Measurements from ENCODE around the gene ARHGAP24.
"Not testable (repeated sequence)": the region's sequence is repeated elsewhere in the genome, so short reads cannot be mapped to it uniquely, and the experiment has no call there.

Gene ARHGAP24

DNA sequence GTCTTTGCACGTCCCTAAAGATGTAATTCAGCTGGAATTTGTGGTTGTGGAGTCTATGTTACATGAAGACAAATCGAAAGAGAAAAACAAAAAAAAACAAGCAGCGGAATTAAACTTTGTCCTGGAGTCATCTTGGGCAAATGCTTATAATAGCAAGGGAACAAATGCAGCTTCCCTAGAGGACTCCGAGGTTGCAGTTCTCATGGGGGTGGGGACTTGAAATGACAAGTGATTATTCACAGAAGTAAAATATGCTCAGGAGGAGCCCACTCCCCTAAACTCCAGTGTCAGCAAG lies 362.4 kb downstream of the ARHGAP24 start:
- TF ChIP-seq ZFX (IDR thresholded peaks at IDR 0.05) = no peak
- TF ChIP-seq, protein P1, sequence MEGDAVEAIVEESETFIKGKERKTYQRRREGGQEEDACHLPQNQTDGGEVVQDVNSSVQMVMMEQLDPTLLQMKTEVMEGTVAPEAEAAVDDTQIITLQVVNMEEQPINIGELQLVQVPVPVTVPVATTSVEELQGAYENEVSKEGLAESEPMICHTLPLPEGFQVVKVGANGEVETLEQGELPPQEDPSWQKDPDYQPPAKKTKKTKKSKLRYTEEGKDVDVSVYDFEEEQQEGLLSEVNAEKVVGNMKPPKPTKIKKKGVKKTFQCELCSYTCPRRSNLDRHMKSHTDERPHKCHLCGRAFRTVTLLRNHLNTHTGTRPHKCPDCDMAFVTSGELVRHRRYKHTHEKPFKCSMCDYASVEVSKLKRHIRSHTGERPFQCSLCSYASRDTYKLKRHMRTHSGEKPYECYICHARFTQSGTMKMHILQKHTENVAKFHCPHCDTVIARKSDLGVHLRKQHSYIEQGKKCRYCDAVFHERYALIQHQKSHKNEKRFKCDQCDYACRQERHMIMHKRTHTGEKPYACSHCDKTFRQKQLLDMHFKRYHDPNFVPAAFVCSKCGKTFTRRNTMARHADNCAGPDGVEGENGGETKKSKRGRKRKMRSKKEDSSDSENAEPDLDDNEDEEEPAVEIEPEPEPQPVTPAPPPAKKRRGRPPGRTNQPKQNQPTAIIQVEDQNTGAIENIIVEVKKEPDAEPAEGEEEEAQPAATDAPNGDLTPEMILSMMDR (conservative IDR thresholded peaks at IDR 0.05) = no peak
- H3K27ac ChIP-seq = no peak overlapping the region

DNA sequence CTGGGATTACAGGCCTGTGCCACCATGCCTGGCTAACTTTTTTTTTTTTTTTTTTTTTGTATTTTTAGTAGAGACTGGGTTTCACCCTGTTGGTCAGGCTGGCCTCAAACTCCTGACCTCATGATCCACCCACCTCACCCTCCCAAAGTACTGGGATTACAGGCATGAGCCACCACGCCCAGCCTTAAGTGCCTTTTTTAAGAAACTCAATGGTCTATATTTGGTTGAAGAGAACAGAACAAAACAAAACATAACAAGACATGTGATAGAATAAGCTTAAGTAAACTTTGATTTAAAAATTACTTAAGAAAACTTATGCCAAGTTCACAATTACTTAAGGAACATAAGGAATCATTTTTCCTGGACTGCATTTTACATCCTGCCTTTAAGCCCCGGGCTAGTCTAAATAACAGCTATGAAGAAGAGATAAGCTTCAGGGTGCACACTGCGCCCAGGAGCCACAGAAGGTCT lies 365.1 kb downstream of the ARHGAP24 start:
- not testable (repeated sequence) for H3K27ac ChIP-seq

DNA sequence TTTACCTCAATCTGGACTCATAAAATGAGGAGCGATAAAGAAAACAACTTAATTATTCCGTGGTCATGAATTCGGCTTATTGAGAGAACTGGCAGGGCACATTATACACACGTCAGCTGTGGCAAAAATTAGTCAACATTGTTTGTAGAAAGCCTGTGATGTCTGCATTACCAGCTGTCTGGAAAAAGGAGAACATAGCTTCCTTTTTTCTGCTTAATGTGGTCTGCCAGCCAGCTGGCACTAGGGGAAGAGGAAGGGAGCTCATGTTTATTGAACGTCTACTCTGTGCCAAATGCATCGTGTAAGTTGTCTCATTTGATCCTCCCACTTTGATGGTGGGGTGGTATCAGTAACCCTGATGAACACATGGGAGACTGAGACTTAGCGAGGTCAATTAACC lies 367.6 kb downstream of the ARHGAP24 start:
- TF ChIP-seq, protein P1 (conservative IDR thresholded peaks at IDR 0.05) = no peak
- no peak for TF ChIP-seq ZFX (IDR thresholded peaks at IDR 0.05)
- no peak overlapping the region for H3K27ac ChIP-seq

DNA sequence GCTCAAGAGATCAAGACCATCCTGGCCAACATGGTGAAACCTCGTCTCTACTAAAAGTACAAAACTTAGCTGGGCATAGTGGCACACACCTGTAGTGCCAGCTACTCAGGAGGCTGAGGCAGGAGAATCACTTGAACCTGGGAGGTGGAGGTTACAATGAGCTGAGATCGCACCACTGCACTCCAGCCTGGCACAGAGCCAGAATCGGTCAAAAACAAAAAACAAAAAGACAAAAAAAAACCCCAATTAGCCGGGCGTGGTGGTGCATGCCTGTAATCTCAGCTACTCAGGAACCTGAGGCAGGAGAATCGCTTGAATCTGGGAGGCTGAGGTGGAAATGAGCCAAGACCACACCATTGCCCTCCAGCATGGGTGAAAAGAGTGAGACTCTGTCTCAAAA lies 378.8 kb downstream of the ARHGAP24 start:
- not testable (repeated sequence) for H3K27ac ChIP-seq

DNA sequence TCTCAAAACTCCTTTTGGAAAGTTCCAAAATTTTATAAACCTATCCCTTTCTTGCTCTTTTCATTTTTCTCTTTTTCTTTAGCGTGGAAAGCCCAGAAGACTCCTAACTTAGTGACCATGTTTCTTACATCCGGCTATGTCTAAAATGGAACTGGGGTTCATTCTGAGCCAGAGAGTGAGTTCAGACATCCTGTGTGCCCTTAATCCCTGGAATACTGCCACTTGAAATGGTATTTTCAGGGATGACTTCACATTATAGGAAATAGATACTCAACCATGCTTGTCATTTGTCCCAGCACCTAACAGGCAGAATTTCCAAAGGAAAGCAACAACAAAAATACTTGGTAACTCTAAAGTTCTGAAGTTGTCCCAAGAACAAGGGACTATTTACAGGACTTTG lies 379.6 kb downstream of the ARHGAP24 start:
- TF ChIP-seq, protein P1 (conservative IDR thresholded peaks at IDR 0.05) = no peak
- no peak for TF ChIP-seq ZFX (IDR thresholded peaks at IDR 0.05)
- H3K27ac ChIP-seq = no peak overlapping the region

DNA sequence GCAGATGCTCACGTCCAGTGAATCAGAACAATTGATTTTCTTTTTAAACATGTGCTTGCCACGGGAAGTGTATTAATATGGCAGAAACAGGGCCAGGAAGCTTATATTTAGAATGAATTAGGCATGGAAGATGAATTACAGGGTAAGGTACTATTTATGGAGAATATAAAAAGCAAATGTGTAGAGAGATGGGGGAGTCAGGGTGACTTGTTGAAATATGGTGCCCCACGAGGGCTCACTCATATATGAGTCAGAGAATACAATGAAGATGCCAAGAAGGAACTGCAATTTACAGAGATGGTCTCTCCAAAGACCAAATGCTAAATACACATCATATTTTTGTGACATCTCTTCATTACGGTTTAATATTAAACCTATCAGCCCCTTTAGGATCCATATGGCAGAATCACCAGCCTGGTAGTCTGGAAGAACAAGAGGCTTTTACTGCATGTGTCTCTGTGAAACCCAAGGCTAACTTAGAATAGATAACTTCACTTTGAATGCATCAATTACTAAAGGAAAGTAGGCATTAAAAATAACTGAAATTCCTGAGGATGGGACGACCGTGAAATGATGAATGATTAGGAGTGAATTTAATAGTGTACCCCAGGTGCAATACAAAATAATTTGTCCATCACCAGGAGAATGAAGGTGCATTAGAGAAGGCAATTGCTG lies 385.3 kb downstream of the ARHGAP24 start:
- TF ChIP-seq, protein P1 (conservative IDR thresholded peaks at IDR 0.05) = no peak
- TF ChIP-seq ZFX (IDR thresholded peaks at IDR 0.05) = no peak
- no peak overlapping the region for H3K27ac ChIP-seq

DNA sequence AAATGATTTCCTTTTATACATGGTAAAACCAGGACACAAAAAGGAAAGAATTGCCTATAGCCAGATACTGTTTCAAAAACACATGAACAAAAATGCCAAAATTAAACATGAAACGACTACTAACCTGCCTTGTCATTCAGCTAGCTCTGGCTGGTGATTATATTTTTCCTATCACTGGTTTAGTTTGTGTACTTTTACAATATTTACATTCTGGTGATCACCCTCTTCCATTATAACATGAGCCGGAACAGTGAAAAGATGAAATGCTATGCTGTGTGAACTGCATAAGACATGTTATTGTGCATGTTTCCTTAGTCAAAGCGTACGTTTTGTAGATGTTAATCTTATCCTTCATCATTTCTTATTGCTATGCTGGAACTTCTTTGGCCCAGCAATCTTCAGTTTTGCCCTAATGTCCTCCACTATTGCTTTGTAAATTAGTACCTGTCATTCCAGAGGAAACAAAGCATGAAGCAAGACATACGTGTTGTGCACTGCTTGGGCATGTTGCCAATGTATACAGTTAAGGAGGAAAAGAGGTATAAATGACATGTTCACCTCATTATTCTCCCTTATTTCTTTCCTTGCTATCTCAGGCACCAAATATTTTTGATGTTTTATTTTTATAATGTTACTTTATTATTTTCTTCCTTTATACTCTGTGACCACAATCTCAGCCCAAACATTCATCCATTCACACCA lies 386.3 kb downstream of the ARHGAP24 start:
- TF ChIP-seq, protein P1 (conservative IDR thresholded peaks at IDR 0.05) = no peak
- no peak for TF ChIP-seq ZFX (IDR thresholded peaks at IDR 0.05)
- no peak overlapping the region for H3K27ac ChIP-seq

DNA sequence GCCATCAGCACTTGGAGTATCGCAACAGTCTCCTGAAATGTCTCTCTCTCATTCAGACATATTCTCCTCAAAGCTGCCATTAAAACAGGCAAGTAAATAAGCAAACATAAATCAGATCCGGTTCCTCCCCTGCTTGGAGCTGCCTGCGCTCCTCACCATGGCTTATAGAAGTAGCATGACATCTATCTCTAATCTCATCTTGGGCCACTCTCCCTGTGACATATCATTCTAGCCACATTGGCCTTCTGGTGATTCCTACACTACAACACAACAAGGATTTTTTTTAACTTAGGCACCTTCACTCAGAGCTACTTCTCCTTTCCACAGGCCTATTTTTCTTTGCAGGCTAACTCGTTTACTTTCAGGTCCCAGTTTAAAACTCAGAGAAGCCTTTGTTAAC lies 387.9 kb downstream of the ARHGAP24 start:
- TF ChIP-seq, protein P1 (conservative IDR thresholded peaks at IDR 0.05) = no peak
- TF ChIP-seq ZFX (IDR thresholded peaks at IDR 0.05) = no peak
- H3K27ac ChIP-seq = no peak overlapping the region
